Activated naive CD4-positive, alpha-beta T cell treated with Interleukin-2 at 50 U/mL for 16 hours (primary cell): ENCODE measurements around the gene TRPM6.

Source experiments
- DNase-seq: peaks from one replicate; pipeline ENCODE4 v3.0.0-alpha.2; 2020

Gene TRPM6

GRCh38 chr9:74696520-74696919 is 191.2 kb downstream of the TRPM6 start:
- DNase-seq, result no peak

- DNase-seq, result no peak
Observed at GRCh38 chr9:74691058-74691457, 196.7 kb downstream of the TRPM6 start.

- DNase-seq, result no peak
Observed at GRCh38 chr9:74683322-74683721, 204.4 kb downstream of the TRPM6 start.

DNA sequence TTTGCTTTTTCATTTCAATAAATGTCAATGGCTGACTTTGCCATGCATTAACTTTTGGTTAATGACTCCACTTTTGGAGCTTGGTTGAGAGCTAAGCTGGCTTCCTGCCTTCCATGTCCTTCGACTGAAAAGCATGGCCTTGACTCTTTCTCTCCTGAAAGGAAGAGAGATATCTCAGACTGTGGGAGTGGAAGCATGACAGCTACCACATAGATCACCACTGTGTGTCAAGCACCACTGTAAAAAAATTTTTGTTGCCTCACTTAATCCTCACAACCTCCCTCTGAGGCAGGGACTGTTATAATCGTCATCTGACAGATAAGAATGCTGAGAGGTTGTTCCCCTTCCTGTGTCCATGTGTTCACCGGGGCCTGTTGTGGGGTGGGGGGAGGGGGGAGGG is 205.8 kb downstream of the TRPM6 start:
- no peak for DNase-seq

GRCh38 chr9:74674077-74674476 is 213.6 kb downstream of the TRPM6 start:
- no peak for DNase-seq
